SK-N-SH treated with all-trans-retinoic acid at 6 μM for 48 hours (cell line): ENCODE results near the gene IL36A.

Experiments
- ATAC-seq: fragments of 200-7000 bp; cut with Tn5 transposase; 3 replicates; pipeline ENCODE4 v1.9.1; 2020; ENCODE audit warnings: mild to moderate bottlenecking, moderate library complexity
- ARNTL ChIP-seq: fragments of 450-650 bp; formaldehyde crosslinking; IDR thresholded peaks from 2 replicates; pipeline ENCODE4 v1.5.0; 2020; ENCODE audit warnings: low read depth, mild to moderate bottlenecking, moderate library complexity, borderline replicate concordance
- BACH2 ChIP-seq: fragments of 250-450 bp; sonication (Bioruptor Pico); IDR thresholded peaks from 2 replicates; pipeline ENCODE4 v1.9.0; 2021; ENCODE audit warnings: mild to moderate bottlenecking, borderline replicate concordance
- CSDC2 ChIP-seq: fragments of 250-450 bp; sonication (Bioruptor Pico); IDR thresholded peaks from 2 replicates; pipeline ENCODE4 v1.5.0; 2020; ENCODE audit warnings: mild to moderate bottlenecking, moderate library complexity
- ESRRG ChIP-seq: fragments of 250-450 bp; sonication (Bioruptor Pico); IDR thresholded peaks from 2 replicates; pipeline ENCODE4 v1.6.1; 2021; ENCODE audit warnings: mild to moderate bottlenecking
- GLIS3 ChIP-seq: fragments of 250-450 bp; sonication (Bioruptor Pico); IDR thresholded peaks from 2 replicates; pipeline ENCODE4 v1.5.0; 2020; ENCODE audit warnings: mild to moderate bottlenecking, moderate library complexity
- ISL1 ChIP-seq: fragments of 250-450 bp; sonication (Bioruptor Pico); IDR thresholded peaks from 2 replicates; pipeline ENCODE4 v2.1.2; 2022; ENCODE audit warnings: mild to moderate bottlenecking, moderate library complexity
- OSR1 ChIP-seq: fragments of 250-450 bp; sonication (Bioruptor Pico); IDR thresholded peaks from 2 replicates; pipeline ENCODE4 v1.8.0; 2022; ENCODE audit warnings: moderate library complexity, mild to moderate bottlenecking, inconsistent platforms
- PATZ1 ChIP-seq: fragments of 250-450 bp; sonication (Bioruptor Pico); IDR thresholded peaks from 2 replicates; pipeline ENCODE4 v1.8.0; 2020; ENCODE audit warnings: mild to moderate bottlenecking, moderate library complexity, borderline replicate concordance
- POU6F1 ChIP-seq: fragments of 250-450 bp; sonication (Bioruptor Pico); IDR thresholded peaks from 2 replicates; pipeline ENCODE4 v1.8.0; 2021; ENCODE audit warnings: low read depth, mild to moderate bottlenecking, moderate library complexity, borderline replicate concordance
- RARB ChIP-seq: fragments of 250-450 bp; sonication (Bioruptor Pico); IDR thresholded peaks from 2 replicates; pipeline ENCODE4 v1.8.0; 2021; ENCODE audit warnings: mild to moderate bottlenecking, moderate library complexity
- SNAI2 ChIP-seq: fragments of 250-450 bp; sonication (Bioruptor Pico); IDR thresholded peaks from 2 replicates; pipeline ENCODE4 v1.5.0; 2020; ENCODE audit warnings: mild to moderate bottlenecking, moderate library complexity
- TOX ChIP-seq: fragments of 250-450 bp; sonication (Bioruptor Pico); IDR thresholded peaks from 2 replicates; pipeline ENCODE4 v1.8.0; 2021; ENCODE audit warnings: mild to moderate bottlenecking, moderate library complexity, borderline replicate concordance
- ZC3H10 ChIP-seq: fragments of 250-450 bp; sonication (Bioruptor Pico); IDR thresholded peaks from 2 replicates; pipeline ENCODE4 v1.5.1; 2021; ENCODE audit warnings: mild to moderate bottlenecking, moderate library complexity
- ZFP3 ChIP-seq: fragments of 250-450 bp; sonication (Bioruptor Pico); IDR thresholded peaks from 2 replicates; pipeline ENCODE4 v1.5.0; 2020; ENCODE audit warnings: mild to moderate bottlenecking, moderate library complexity
- ZFP30 ChIP-seq: fragments of 450-650 bp; formaldehyde crosslinking; IDR thresholded peaks from 2 replicates; pipeline ENCODE4 v1.5.0; 2022; ENCODE audit warnings: mild to moderate bottlenecking, moderate library complexity
- ZNF565 ChIP-seq: fragments of 450-650 bp; formaldehyde crosslinking; conservative IDR thresholded peaks from 2 replicates; pipeline ENCODE4 v1.5.0; 2020; ENCODE audit warnings: low read depth, mild to moderate bottlenecking, moderate library complexity
- ZNF70 ChIP-seq: fragments of 450-650 bp; formaldehyde crosslinking; IDR thresholded peaks from 2 replicates; pipeline ENCODE4 v1.5.0; 2020; ENCODE audit warnings: mild to moderate bottlenecking, moderate library complexity
- ZNF8 ChIP-seq: fragments of 450-650 bp; formaldehyde crosslinking; IDR thresholded peaks from 2 replicates; pipeline ENCODE4 v1.5.0; 2020; ENCODE audit warnings: mild to moderate bottlenecking, moderate library complexity
- TF ChIP-seq, protein P1 (sequence below): fragments of 250-450 bp; sonication (Bioruptor Pico); IDR thresholded peaks from 2 replicates; pipeline ENCODE4 v1.5.0; 2020; ENCODE audit warnings: mild to moderate bottlenecking, moderate library complexity
- TF ChIP-seq, protein P2 (sequence below): fragments of 250-450 bp; sonication (Bioruptor Pico); IDR thresholded peaks from 2 replicates; pipeline ENCODE4 v1.5.1; 2020; ENCODE audit warnings: low read depth, mild to moderate bottlenecking, moderate library complexity
- TF ChIP-seq, protein P3 (sequence below): fragments of 250-450 bp; sonication (Bioruptor Pico); IDR thresholded peaks from 2 replicates; pipeline ENCODE4 v1.5.1; 2021; ENCODE audit warnings: mild to moderate bottlenecking, moderate library complexity

IL36A gene

DNA sequence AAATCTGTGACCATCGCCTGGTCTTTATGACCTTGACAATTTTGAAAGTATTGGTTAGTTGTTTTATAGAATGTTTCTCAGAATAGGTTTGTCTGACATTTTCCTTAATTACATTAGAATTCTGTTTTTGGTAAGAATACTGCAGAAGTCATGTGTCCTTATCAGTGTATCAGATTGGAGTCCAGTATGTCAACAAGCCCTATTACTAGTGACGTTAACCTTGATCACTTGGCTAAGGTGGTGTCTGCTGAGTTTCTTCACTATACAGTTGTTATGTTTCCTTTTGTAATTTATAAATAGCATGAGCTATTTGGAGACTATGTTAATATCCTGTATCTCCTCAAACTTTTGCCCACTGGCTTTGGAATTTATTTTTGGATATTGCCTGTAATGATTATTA is 38.2 kb upstream of the IL36A start:
- ATAC-seq: no peak
- TF ChIP-seq ZNF8 (no peak), ZFP30 (CRISPR knock-in tag) (no peak), SNAI2 (no peak), ESRRG (CRISPR knock-in tag) (no peak), RARB (CRISPR knock-in tag) (no peak), ZNF70 (no peak), PATZ1 (CRISPR knock-in tag) (no peak), POU6F1 (CRISPR knock-in tag) (no peak), GLIS3 (CRISPR knock-in tag) (no peak), CSDC2 (no peak), ZNF565 (CRISPR knock-in tag) (no peak), ARNTL (CRISPR knock-in tag) (no peak), ZFP3 (CRISPR knock-in tag) (no peak), ISL1 (CRISPR knock-in tag) (no peak), ZC3H10 (CRISPR knock-in tag) (no peak), TOX (no peak), OSR1 (CRISPR knock-in tag) (no peak)
- TF ChIP-seq, protein P1, sequence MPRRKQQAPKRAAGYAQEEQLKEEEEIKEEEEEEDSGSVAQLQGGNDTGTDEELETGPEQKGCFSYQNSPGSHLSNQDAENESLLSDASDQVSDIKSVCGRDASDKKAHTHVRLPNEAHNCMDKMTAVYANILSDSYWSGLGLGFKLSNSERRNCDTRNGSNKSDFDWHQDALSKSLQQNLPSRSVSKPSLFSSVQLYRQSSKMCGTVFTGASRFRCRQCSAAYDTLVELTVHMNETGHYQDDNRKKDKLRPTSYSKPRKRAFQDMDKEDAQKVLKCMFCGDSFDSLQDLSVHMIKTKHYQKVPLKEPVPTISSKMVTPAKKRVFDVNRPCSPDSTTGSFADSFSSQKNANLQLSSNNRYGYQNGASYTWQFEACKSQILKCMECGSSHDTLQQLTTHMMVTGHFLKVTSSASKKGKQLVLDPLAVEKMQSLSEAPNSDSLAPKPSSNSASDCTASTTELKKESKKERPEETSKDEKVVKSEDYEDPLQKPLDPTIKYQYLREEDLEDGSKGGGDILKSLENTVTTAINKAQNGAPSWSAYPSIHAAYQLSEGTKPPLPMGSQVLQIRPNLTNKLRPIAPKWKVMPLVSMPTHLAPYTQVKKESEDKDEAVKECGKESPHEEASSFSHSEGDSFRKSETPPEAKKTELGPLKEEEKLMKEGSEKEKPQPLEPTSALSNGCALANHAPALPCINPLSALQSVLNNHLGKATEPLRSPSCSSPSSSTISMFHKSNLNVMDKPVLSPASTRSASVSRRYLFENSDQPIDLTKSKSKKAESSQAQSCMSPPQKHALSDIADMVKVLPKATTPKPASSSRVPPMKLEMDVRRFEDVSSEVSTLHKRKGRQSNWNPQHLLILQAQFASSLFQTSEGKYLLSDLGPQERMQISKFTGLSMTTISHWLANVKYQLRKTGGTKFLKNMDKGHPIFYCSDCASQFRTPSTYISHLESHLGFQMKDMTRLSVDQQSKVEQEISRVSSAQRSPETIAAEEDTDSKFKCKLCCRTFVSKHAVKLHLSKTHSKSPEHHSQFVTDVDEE: no peak
- TF ChIP-seq, protein P2, sequence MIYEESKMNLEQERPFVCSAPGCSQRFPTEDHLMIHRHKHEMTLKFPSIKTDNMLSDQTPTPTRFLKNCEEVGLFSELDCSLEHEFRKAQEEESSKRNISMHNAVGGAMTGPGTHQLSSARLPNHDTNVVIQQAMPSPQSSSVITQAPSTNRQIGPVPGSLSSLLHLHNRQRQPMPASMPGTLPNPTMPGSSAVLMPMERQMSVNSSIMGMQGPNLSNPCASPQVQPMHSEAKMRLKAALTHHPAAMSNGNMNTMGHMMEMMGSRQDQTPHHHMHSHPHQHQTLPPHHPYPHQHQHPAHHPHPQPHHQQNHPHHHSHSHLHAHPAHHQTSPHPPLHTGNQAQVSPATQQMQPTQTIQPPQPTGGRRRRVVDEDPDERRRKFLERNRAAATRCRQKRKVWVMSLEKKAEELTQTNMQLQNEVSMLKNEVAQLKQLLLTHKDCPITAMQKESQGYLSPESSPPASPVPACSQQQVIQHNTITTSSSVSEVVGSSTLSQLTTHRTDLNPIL (CRISPR knock-in tag): no peak
- TF ChIP-seq, protein P3, sequence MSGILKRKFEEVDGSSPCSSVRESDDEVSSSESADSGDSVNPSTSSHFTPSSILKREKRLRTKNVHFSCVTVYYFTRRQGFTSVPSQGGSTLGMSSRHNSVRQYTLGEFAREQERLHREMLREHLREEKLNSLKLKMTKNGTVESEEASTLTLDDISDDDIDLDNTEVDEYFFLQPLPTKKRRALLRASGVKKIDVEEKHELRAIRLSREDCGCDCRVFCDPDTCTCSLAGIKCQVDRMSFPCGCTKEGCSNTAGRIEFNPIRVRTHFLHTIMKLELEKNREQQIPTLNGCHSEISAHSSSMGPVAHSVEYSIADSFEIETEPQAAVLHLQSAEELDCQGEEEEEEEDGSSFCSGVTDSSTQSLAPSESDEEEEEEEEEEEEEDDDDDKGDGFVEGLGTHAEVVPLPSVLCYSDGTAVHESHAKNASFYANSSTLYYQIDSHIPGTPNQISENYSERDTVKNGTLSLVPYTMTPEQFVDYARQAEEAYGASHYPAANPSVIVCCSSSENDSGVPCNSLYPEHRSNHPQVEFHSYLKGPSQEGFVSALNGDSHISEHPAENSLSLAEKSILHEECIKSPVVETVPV (CRISPR knock-in tag): no peak
- TF ChIP-seq, all 23 proteins: peak for 0

GRCh38 chr2:112972423-112973086 is 32.7 kb upstream of the IL36A start:
- TF ChIP-seq TOX (no peak), ZNF8 (no peak), ZNF565 (CRISPR knock-in tag) (no peak), BACH2 (CRISPR knock-in tag) (no peak), ZC3H10 (CRISPR knock-in tag) (no peak), CSDC2 (no peak)
- TF ChIP-seq, protein P2 (CRISPR knock-in tag): no peak
- TF ChIP-seq, protein P3 (CRISPR knock-in tag): no peak
- no peak for ATAC-seq
